HG03159 (cell line): ENCODE results near the gene TNNT2.

Experiments
- ATAC-seq: cut with Tn5 transposase; IDR thresholded peaks from one replicate; pipeline ENCODE4 v1.9.1; 2021; ENCODE audit warnings: mild to moderate bottlenecking, moderate library complexity; ENCODE audit not compliant: unreplicated experiment

TNNT2 gene

GRCh38 chr1:201377611-201378092, at the start of gene TNNT2:
TNNT2 (minus strand) TSS chr1:201377680; CDS start chr1:201373254, 4,426 bp downstream.
- no peak for ATAC-seq

GRCh38 chr1:201426479-201427310, 49.2 kb upstream of the TNNT2 start:
- no peak for ATAC-seq

- ATAC-seq, result no peak
Measured at GRCh38 chr1:201424146-201424545, 46.7 kb upstream of the TNNT2 start.

- ATAC-seq, result no peak
Measured at GRCh38 chr1:201423655-201424054, 46.2 kb upstream of the TNNT2 start.

- ATAC-seq, result no peak
Measured at GRCh38 chr1:201422436-201423030, 45.1 kb upstream of the TNNT2 start.

GRCh38 chr1:201422026-201422425, 44.5 kb upstream of the TNNT2 start:
- no peak for ATAC-seq

- ATAC-seq, result no peak
Measured at GRCh38 chr1:201421041-201421440, 43.6 kb upstream of the TNNT2 start.

GRCh38 chr1:201420608-201421002, 43.1 kb upstream of the TNNT2 start:
- ATAC-seq, result no peak

- no peak for ATAC-seq
Measured at GRCh38 chr1:201419746-201420607, 42.5 kb upstream of the TNNT2 start.

GRCh38 chr1:201419256-201419655, 41.8 kb upstream of the TNNT2 start:
- no peak for ATAC-seq

GRCh38 chr1:201418461-201418860, 41.0 kb upstream of the TNNT2 start:
- no peak for ATAC-seq

- no peak for ATAC-seq
Measured at GRCh38 chr1:201414051-201414738, 36.7 kb upstream of the TNNT2 start.

GRCh38 chr1:201411292-201411691, 33.8 kb upstream of the TNNT2 start:
- no peak for ATAC-seq

- ATAC-seq, result no peak
Measured at GRCh38 chr1:201409440-201409839, 32.0 kb upstream of the TNNT2 start.

- no peak for ATAC-seq
Measured at GRCh38 chr1:201408834-201409200, 31.3 kb upstream of the TNNT2 start.

GRCh38 chr1:201408176-201408833, 30.8 kb upstream of the TNNT2 start:
- peak; percentile 55 for ATAC-seq

GRCh38 chr1:201406831-201407406, 29.4 kb upstream of the TNNT2 start:
- ATAC-seq, result no peak

- ATAC-seq, result no peak
Measured at GRCh38 chr1:201405484-201405831, 28.0 kb upstream of the TNNT2 start.

- no peak for ATAC-seq
Measured at GRCh38 chr1:201404722-201405483, 27.4 kb upstream of the TNNT2 start.
